NCI-H128 (cell line): ENCODE results near the gene PKHD1.

Experiments used
- DNase-seq: peaks from one replicate; lab custom pipeline; 2025; ENCODE audit not compliant: unreplicated experiment; lab: John Stamatoyannopoulos, UW

PKHD1 gene

GRCh38 chr6:51711876-51712275 is 375.5 kb downstream of the PKHD1 start:
- DNase-seq = no peak

GRCh38 chr6:51706086-51706485 is 381.3 kb downstream of the PKHD1 start:
- DNase-seq = no peak

- no peak for DNase-seq
Measured at GRCh38 chr6:51704932-51705540, 382.4 kb downstream of the PKHD1 start.

- no peak for DNase-seq
Measured at GRCh38 chr6:51702851-51703250, 384.6 kb downstream of the PKHD1 start.

GRCh38 chr6:51684603-51685002 is 402.8 kb downstream of the PKHD1 start:
- no peak for DNase-seq

- DNase-seq = no peak
Measured at GRCh38 chr6:51684038-51684437, 403.4 kb downstream of the PKHD1 start.

GRCh38 chr6:51678905-51679620 is 408.4 kb downstream of the PKHD1 start:
- no peak for DNase-seq

GRCh38 chr6:51678274-51678673 is 409.1 kb downstream of the PKHD1 start:
- DNase-seq = no peak

GRCh38 chr6:51675922-51676275 is 411.5 kb downstream of the PKHD1 start:
- no peak for DNase-seq

GRCh38 chr6:51675020-51675921 is 412.1 kb downstream of the PKHD1 start:
- no peak for DNase-seq

GRCh38 chr6:51663525-51663924 is 423.9 kb downstream of the PKHD1 start:
- no peak for DNase-seq

GRCh38 chr6:51660767-51661166 is 426.6 kb downstream of the PKHD1 start:
- DNase-seq = no peak

- no peak for DNase-seq
Measured at GRCh38 chr6:51657491-51657890, 429.9 kb downstream of the PKHD1 start.

GRCh38 chr6:51655517-51655916 is 431.9 kb downstream of the PKHD1 start:
- DNase-seq = no peak

- DNase-seq = no peak
Measured at GRCh38 chr6:51654647-51655046, 432.8 kb downstream of the PKHD1 start.

GRCh38 chr6:51651132-51651817 is 436.1 kb downstream of the PKHD1 start:
- DNase-seq = no peak

GRCh38 chr6:51648774-51649173 is 438.6 kb downstream of the PKHD1 start:
- DNase-seq = no peak

GRCh38 chr6:51648236-51648635 is 439.2 kb downstream of the PKHD1 start:
- no peak for DNase-seq

GRCh38 chr6:51644426-51644825 is 443.0 kb downstream of the PKHD1 start:
- DNase-seq = no peak

GRCh38 chr6:51640021-51640420 is 447.4 kb downstream of the PKHD1 start:
- no peak for DNase-seq

GRCh38 chr6:51633424-51633823 is 454.0 kb downstream of the PKHD1 start:
- DNase-seq = no peak
